GM19468 (cell line): ENCODE data around the gene CASQ2.

Experiments
- ATAC-seq: cut with Tn5 transposase; IDR thresholded peaks from one replicate; pipeline ENCODE4 v1.9.1; 2021; ENCODE audit warnings: mild to moderate bottlenecking, moderate library complexity, moderate number of reproducible peaks; ENCODE audit not compliant: unreplicated experiment; ENCODE audit errors: extremely low read depth

The CASQ2 gene

DNA sequence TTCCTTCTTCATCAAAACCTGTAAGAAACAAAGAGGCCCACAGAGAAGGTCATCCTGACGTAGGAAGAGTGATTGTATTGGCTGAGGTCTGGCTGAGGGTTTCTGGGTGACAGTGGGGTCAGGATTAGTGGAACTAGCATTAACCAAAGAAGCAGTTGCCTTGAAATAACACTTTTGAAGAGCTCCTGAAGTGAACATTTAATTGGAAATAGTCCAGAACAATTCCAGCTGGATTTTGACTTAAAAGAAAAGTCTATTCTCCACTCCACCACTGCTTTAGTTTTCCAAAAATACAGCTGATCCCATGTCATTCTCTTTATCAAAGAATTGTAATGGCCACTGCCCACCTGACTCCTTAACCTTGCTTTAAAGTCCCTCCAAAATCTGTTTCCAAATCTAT lies 27.7 kb downstream of the CASQ2 start:
- ATAC-seq: no peak

DNA sequence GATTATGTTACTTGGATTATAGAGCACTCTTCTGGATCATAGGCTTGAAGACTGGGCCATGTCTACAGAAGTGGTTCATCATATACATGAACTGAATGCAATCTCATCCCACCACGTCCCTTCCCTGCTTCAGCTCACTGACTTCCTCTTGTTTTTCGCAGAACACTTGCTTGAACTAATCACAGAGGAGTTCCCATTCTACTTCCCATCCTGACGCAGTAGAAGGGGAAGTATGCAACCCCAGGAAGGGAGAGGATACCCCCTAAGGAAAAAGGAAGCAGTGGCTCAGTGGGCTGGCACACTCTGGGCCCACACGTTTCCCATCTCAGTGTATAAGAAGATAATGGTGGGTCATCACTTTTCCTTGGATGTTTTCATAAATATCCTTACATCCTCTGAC lies 36.2 kb downstream of the CASQ2 start:
- no peak for ATAC-seq

DNA sequence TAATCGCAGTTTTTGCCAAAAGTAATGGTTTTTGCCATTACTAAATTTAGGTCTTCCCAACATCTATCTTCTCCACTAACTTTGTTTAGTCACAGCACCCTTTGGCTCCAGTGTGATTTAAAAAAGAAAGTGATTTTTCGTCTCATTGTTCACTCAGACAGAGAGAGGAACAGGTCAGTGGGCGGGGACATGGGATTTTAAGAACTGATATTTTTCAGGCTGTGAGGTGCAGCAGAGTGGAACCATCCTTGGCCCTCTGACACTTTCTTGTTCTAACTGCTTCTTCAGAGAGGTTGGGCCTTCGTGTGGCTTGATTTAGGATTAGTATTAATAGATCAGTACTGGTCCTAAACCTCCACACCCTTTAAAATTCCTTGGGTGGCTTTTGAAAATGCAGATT lies 38.8 kb downstream of the CASQ2 start:
- peak; percentile 71 for ATAC-seq

DNA sequence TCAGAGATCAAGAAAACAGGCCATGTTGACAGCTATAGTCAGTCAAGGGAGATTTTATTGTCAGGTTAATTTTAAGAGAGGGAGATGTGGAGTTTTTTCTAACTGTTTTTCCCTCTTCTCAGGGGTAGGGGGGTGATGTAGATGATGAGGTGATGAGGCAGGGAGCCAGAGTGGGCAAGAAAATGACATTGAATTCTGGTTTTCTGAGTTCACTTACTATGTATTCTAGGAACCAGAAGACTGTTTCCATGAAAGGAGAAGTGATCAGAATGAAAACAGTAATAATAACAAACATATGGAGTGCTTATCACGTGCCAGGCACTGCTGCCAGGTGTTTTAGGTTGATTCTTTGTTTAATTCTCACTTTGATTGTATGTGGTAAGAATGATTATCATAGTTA lies 40.2 kb downstream of the CASQ2 start:
- no peak for ATAC-seq

DNA sequence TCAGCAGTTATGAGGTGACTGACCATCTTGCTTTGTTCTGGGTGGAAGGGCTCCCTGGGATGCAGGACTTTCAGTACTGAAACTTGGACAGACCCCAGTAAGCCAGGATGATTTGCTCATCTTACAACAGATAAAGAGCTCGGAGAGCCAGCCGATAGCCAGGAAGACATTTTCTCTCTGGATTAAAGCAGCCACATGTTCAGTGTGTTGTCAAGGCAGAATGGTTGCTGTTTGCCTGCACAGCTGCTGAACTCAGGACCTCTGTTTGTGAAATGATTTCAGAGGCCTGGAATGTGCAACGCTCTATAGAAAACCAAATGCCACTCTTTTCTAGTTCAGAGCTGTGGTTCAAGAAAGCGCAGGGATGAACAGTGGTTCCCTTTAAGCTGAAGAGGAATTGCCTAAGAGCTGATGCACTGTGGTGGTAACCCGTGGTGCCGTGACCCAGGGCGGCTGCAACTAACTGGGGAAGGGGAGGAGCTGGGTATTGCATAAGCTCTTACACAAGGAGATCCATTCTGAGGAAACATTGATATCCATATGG lies 40.7 kb downstream of the CASQ2 start:
- no peak for ATAC-seq

DNA sequence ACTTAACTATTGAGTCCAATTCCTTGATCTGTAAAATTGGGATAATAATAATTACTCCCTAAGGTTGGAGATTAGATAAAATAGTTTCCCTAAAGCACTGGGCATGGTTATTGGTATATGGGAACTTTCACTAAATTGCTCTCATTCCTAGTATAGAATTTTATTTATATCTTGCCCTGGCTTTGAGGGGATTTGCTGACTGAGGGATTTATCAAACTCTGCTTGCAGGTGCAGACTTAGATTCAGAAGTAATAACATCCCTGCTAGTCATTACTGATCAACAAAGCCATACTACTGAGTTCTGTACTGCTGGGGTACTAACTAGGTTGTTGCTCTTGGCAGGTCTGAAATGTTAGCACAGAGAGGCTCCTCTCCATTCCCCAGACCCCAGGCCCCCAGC lies 41.9 kb downstream of the CASQ2 start:
- ATAC-seq: no peak

DNA sequence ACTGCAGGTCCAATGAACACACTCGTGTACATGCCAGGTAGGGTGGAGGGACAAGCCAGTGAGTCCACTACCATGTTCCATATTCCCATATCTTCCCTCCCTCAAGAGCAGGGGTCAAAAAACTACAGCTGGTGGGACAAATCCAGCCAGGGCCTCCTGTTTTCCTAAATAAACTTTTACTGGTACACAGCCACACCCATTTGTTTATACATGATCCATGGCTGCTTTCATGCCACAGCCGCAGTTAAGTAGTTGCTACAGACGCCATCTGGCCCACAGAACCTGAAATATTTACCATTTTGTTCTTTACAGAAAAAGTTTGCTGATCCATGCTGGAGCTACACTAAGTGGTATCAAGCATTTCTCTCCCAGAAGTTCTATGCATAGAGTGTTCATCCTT lies 42.4 kb downstream of the CASQ2 start:
- no peak for ATAC-seq

DNA sequence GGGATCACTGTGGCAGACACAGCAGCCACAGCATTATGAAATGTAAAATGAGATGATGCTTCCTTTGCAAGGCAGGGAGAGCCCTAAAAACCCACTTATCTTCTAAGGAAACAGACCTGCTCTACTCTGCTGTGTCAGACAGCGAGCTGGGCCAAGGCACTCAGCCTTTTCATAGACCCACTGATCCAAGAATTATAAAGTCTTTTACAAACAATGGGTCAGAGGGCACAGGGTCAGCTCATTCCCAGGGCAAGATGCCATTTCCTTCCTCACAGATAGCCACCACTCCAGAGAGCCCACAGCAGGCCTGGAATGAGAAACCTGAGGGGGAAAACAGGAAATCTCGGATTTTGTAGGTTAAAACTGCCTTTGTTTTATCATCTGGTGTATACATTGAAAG lies 42.9 kb downstream of the CASQ2 start:
- ATAC-seq: no peak

DNA sequence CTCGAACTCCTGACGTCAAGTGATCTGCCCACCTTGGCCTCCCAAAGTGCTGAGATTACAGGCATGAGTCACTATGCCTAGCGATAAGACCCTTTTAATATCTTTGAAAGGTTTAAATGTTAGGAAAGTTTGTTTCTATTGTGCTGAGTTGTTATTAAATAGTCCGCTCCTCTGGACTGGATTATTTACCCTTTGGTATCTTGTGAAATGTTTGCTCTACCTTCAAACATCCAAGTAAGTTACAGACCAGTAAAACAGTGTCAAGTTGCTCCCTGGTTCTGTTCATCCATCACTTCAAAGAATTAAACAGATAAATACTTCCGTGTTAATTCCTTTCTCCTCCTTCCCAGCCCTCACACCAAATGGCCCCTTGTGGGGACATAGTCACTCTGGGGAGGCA lies 44.8 kb downstream of the CASQ2 start:
- no peak for ATAC-seq

DNA sequence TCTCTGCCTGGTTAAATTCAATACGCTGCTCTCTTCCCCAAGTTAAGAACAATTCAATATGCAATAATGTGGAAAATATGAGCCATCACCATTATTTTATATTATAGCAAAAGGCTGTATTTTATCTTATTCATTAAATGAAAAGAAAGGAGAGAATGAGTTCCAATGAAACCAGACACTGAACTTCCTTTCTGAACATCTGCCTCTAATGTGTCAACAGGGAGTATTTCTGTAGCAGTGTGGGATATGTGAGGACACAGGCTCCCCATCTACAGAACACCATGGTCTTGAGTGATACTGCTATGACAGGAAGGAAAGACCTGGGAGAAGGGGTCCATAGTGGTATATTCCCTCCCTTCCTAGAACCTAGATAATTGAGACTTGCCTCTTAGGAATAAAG lies 46.3 kb downstream of the CASQ2 start:
- no peak for ATAC-seq

DNA sequence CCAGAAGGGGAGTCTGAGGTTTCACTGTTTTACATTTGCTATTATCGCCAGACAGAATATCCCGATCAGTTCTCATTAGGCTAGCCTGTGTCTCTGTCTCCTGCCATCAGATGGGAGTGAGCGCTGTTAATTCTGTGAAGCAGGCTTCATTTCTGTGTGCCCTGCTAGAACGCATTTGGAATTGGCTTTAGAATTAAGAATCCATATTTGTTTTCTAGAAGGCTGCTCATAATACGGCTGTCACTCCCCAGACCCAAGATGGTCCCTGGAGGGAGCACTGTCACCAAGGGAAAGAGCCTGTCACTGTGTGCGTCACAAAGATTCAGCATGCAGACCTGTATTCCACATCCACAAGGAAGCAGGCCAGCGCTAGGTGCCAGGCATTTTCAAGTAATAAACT lies 49.2 kb downstream of the CASQ2 start:
- no peak for ATAC-seq

DNA sequence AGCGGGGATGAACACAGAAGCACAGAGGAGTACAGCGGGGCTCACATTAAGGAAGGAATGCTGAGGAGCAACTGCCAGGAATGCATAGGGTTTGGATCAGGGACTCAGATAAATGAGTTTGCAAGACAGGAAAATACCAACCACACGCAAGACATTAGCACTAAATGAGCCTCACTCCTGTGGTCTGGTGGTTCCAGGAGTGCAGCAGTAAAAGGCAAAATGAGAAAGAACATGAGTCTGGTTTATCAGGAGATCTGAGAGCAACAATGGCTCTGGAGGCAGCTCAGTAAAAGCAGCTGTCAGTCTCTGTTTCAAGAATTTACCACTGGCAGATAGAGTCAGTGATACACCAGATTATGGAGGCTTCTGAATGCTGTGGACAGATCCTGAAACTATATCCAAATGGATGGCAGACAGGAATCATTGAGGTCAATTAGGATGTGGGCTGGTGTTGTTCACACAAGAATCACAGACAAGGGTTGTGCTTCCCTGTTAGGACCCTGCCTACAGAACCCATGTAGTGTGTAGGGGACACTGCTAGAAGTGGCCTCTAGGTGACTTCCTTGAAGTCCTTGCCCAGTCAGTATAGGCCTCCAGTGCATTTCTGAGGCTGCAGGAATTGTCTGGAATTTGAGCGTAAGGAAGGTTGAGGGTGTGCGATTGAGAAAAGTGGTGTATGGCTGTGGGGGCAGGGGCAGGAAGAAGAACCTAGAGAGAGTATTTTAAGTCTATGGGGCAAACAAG lies 50.3 kb downstream of the CASQ2 start:
- no peak for ATAC-seq

DNA sequence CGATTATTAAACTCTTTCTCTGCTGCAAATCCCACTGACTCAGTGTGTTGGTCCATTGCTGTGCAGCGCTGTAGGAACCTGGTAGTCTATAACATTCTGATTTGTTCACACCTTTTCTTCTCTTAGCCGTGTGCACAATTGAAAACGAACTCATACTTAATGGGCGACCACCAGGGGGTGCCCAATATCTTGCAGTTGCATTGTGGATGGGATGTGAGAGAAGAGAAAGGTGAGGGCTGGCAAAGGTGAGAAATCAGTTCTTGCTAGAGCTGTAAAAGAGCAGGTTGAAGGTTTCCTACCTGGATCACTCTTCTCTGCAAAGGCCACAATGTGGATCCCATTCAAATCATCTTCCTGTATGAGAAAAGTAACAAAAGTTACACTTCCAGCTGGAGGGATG lies 51.0 kb downstream of the CASQ2 start:
- ATAC-seq: no peak

DNA sequence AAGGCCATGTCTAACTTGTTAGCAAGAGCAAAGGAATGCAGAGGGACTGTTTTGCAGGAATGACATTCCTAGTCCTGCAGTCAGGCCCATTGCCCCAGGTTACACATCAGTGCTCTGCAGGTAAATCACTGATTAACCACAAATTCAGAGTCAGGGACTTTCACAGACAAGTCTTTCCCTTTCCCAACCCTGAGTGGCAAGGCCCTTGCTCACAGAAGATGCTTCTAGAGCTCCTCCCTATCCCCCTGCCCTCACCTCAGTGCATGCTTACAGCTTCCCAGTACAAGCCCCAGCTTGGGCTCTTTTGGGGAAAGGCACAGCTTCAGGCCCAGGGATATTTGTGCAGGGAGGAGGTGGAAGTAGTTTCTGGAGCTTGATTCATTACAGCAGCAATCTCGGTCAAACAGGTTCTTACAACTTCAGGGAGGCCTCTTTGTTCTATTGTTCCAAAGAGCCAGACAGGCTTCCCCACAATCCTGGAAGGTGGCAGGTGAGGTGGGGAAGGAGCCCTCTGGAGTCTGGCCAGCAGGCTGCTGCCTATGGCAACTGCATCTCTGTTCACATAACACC lies 53.9 kb downstream of the CASQ2 start:
- no peak for ATAC-seq

DNA sequence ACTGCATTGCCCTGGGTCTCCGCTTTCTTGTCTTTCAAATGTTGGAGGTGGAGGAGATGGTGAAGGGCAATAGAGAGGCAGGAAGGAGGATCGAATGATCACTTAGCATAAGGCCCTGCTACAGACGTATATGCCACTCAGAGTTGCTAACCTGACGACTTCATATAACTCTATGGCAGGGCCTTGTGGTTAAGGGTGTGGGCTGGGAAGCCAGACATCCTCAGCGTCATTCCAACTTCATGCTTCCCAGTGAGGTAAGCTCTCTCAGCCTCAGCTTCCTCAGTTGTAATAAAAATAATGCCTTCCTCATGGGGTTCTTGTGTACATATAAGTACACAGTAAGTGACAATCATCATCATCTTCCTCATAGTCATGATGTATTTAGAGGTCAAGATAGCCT lies 54.6 kb downstream of the CASQ2 start:
- no peak for ATAC-seq

DNA sequence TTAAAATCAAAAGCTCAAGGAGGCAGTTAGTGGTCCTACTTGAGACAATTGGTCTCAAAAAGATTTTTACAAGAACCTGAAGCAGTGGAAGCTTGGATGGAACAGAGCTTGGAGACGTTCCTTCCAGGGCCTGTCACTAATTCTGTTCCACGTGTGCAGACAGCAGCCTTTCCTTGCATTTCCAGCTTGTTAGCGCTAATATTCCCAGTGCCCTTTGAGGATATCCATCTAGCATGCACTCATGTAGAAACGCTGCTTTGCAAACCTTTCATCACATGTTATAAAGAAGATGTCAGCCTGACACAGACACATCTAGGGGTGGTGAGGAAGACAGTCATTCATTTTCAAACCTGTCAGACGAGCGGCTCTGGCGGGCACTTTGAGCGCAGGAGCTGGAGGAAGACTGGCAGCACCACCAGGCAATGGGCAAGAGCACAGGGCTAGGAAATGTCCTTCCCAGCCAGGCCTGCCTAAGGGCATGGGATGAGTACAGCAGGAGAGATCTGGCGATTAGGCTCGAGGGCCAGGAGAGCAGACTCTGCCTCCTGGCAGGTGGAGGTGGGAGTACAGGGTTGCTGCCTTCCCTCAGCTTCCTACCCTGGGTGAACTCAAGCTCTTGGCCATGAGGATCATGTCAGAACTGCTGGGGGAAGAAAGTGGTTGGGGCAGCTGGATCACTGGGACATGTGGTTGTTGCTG lies 55.5 kb downstream of the CASQ2 start:
- no peak for ATAC-seq

DNA sequence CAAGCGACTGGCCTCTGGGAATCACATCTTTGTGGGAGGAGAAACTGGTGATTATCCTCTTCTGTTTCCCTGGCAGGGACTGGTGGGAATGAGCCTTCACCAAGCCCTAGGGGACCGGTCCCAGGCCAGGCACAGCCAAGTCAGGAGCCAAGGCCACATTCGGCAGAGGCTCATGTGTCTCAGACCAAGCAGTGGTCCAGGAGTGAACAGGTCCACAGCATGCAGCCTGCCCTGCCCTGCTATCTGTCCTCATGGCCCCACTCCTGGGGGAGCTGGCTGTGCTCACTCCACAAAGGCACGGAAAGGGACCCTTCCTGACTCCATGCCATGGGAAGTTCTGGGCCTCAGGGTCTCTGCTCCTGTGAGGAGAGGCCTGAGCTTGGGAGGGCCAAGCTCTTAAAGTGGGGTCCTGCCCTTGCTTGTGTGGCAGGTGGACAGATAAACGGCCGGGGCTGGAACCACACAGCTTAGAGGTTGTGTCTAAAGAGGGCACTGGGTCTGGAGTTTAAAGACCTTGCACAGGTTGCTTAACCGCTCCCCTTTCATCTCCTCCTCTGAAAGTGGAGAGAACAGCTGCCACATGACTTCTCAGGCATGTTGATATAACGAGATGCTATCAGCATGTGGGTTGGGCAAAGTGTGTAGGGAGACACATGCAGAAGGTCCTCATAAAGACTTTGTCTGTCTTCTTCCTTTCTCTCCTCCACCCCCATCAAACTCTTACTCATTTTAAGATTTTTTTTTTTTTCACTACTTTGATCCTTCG lies 57.5 kb downstream of the CASQ2 start:
- no peak for ATAC-seq

DNA sequence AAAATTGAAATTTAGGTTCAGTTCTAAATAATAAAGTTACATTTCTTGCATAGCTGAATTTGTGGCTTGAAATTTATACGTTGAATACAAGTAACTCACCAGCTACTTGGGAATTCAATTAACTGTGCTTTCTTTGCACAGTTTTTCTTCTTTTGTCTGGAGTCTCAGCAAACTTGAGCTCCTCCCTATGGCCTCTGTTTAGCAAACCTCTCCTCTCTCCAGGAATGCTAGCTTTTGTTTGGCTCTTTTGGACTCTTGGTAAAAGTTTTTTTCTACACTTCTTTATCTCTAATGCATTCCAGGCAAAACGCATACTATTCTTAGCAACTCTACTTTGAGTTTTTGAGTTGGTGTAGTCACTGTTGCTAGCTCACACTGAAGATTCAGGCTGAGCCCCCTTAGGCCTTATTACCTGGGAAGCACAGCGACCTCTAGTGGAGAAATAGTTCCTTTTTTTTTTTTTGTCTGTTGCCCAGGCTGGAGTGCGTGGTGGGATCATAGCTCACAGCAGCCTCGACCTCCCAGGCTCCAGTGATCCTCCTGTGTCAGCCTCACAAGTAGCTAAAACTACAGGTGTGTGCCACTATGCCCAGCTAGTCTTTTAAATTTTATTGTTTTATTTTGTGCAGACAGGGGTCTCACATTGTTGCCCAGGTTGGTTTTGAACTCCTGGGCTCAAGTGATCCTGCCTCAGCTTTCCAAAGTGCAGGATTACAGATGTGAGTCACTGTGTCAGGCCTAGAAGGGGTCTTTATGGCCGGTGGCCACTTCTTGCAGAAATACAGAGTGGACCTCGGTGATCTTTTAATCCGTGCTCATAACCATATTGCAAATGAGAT lies 61.7 kb downstream of the CASQ2 start:
- no peak for ATAC-seq

DNA sequence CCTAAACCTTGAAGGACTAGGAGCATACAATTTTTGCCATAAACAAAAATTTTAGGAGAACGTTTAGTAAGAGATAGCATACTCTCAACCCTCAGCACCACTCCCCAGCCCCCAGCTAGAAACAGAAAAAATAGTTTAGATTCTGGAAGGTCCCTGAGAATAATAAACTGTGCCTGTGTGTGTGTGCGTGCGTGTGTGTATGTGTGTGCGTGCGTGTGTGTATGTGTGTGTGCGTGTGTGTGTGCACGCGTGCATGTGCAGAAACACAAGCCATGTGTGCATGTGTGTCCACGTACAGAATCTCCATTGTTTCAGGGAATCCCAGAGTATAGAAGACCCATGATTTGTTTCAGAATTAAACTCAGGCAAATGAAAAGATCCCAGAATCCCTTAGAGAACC lies 62.6 kb downstream of the CASQ2 start:
- no peak for ATAC-seq
